GM18861 (cell line): ENCODE results near the gene TTC34.

Experiments used
- ATAC-seq: cut with Tn5 transposase; IDR thresholded peaks from one replicate; pipeline ENCODE4 v1.9.1; 2021; ENCODE audit not compliant: unreplicated experiment

TTC34 gene

DNA sequence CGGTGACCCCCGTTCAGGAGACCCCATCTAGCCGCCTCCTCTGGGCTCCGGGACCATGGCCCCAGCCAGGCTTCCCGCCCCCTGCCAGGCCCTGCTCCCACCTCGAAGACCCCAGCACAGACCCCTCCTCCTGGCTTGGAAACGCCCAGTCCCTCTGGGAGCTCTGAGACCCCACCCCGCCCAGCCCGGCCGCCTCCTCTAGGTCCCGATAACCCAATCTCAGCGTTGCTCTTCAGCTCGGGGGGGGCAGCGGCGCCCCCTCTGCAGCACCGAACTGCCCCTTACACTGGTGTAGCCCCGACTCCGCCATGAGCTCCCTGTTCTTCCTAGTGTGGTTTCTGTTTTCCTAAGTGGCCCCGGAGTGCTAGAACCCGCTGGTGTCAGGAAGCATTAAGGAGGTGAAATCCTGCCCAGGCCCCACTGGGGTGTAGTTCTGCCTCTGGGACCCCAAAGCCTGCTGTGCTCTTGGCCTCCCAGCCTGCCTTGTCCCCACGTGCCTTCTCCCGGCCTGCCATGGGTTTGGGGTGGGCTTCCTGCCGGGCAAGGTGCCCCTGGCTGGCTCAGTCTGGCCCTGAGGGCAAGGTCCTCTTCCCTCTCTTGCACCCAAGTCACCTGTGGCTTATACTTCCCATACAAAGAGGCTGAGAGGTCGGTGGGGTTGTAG, 157.9 kb downstream of the TTC34 start:
- no peak for ATAC-seq

DNA sequence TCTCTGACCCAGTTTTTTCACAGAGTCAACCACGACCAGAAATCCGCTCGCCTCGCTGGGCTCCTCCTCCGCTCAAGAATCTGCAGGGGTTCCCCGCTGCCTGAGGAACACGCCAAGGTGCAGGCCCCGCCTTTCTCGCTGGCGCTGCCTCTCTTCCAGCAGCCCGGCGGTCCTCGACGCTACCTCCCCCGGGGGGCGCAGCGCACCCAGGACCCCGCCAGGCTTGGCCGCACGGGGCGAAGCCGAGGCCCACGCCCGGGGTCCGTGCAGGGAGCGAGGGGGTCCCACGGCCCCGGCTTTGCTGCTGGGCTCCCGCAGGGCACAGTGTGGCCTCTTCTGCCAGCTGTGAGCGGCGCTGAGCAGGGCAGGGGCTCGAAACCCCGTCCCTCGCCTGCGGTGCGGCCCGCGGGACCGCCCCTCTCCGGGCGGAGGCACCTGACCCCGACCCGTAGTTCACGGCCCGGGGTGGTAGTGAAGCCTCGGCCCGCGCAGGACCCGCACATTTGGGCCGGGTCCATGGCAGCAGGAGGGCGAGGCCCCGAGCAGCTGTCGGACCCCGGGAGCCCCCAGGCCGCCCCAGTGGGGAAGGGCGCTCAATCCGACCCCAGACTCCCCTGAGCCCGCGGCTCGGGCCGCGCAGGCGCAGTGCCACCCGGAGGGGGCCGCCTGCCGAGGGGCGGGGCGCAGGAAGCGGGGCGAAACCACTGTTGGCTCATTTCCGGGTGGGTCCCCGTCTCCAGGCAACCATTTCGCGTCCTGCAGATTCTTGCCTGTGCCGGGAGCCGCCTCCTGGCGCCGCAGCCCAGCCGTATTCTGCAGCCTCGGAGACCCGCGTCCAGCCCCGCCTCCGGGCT, 158.7 kb downstream of the TTC34 start:
- ATAC-seq = peak; percentile 60

DNA sequence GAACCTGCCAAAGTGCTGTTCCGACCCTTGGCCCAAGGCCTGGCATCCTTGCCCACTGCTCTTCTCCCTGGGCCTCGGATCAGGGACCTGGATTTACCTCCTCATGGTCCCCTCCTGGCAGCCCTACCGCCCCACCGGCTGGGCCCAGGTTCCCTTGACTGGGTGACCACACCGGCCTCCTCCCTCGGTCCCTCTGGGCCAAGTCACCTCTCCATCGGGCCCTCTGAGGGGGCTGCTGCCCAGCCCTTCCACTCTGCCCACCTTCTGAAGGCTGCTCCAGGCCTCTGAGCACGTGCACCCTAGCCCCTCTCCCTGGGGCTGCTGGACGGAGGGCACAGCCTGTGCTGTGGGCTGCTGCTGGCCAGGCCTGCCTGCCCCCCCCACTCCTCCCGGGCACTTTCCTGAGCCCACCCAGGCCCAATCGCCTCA, 159.3 kb downstream of the TTC34 start:
- ATAC-seq = no peak

DNA sequence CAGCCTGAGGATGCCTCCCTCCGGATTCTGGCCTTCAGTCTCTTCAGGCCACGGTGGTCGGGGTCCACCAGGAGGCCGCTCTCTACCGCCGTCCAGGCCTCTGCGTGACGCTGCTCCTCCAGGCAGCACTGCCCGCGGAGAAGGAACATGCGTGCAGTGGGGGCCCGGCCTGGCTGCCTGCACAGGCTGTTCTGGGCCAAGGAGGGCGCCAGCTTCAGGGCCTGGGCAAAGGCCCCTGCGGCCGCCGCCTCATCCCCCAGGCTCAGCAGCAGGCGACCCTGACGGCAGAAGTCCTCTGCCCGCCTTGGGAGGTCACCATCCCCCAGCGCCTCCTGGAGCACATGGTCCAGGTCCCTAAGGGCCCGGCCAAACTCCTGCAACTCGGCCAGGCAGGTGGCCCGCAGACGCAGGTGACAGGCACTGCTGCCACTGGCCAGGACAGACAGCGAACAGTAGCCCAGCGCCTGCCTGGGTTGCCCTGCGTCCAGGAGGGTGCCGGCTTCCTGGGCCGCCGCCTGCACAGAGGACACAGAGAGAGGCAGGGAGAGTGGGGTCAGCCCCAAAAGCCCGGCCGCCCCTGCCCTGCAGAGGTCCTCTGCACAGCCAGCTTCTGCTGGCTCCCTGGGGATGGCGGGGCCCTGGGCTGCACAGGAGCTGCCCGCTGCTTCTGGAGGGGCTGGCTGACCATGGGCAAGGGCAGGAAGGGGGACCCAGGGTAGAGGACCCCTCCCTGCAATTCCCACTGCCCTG, 159.9 kb downstream of the TTC34 start:
- ATAC-seq = no peak

DNA sequence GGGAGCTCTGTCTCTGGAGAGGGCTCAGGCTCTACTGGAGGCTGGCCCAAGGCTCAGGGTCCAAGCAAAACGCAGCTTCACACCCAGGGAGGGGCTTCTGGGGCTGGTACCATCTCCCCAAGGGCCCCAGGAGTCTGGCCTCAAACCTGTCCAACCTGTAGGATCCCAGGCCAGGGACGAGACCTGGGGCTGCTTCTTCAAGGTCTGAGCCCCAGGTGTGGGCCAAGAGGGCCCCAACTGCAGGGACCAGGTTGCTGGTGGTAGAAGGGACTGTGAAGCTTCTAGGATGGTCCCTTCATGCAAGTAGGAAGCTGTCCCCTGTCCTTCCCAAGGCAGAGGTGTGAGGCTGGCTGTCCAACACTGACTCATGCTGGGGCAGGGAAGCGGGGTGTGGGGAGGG, 160.9 kb downstream of the TTC34 start:
- no peak for ATAC-seq

DNA sequence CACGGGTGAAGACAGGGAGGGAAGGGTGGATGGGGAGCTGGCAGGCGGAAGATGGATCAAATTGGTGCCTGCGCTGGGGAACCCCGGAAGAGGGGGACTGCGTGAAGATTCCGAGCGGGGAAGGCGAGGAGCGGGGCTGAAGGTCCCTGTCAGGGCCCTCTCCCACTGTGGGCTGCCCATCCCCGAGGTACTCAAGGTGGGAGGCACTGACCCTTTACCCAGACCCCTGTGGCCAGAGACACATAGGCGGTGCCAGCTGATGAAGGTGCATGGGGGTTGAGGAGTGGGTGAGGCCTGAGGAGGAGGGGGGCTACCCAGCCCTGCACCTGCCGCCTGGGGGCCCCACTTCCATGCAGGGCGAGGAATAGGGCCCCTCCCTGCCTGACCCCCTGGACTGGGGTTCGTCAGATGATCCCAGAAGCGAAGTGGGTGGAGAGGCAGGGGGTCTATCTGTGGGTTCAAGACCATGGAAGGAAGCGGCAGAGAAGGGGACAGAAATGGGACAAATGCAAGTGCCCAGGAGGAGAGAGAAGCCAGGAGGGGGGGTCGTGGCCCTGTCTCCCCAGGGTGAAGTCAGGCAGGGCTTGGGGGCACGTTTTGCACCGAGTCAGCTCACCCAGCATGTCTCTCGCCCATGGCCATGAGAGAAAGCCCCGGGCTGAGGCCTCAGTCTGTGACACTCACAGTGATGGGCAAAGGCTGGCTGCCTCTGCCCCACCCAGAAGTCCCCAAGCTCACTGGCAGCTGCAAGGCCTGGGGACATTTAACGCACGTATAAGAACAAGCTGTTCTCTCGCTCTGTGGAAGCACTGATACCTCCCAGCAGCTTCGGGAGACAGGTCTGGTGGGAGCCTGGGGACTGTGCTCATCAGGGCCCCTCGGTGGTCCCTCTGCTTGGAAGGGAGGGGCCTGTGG, 161.6 kb downstream of the TTC34 start:
- no peak for ATAC-seq

DNA sequence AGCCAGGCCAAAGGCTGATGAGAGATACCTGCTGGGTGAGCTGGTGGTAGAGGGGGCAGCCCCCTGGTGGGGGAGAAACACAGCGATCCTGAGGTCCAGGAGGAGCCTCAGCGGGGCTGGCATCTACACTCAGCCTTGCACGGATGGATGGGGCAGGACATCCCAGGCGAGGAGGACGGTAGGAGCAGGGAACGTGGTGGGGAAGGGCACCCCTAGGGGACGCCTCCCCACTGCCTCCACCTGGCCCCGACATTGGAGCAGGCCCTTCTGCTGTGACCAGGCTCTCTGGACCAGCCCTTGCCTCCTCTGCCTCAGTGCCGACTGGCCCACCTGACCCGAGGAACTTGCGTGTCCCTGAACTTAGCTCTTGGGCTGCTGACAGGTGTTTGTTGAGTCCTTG, 162.3 kb downstream of the TTC34 start:
- ATAC-seq = no peak

DNA sequence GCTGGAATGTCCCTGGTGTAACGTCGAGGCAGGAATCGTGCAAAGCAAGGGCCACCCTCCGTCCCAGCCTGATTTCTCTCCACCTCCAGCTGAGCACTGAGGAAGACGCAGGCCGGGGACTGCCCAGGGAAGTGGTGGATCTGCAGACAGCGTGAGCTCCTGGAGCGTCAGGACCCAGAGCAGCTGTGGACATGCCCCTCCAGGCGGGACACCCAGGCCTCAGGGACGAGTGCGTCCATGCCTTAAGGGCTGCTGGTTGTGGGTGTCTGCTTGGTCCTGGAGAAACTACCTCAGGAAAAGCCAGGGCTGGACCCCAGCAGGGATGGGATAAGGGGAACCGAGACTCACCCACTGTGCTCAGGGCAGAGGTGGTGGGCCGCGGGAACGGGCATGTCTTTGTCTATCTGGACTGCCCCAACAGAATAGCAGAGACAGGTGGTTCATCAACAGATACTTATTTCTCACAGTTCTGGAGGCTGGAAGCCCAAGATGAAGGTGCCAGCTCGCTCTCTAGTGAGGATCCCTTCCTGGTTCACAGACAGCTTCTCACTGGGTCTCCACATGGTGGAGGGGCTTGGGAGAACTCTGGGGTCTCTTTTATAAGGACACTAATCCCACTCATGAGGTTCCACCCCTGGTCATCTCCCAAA, 162.9 kb downstream of the TTC34 start:
- ATAC-seq = no peak

DNA sequence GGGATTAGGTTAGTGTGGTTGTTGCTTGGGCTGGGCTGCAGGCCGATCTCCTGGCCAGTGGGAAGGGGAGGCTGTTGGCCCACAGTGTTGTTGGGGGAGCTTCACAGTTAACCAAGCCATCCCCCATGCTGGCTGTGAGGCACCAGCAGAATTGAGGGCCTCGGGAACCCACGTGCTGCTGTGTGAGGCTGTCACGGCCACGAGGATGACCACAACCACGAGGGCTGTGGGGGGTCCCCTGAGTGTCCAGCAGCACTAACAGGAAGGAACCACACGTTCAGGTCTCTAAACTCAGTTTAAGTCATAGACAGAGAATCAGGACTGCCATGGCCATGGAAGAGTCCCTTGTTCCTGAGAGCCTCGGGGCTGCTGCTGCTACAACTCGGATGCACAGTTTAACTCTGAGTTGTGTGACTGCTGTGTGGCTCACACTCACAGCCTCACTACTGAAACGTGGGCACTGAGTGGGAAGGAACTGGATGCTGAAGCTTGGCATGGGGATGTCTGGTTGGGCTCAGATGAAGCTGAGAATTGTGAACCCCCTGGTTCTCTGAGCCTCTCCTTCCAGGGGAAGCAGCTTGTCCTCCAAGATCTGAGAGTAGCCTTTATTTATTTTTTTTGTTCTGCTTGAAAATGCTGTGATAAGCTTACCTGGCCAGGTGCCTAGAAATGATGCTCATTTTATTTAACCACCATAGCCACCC, 163.9 kb downstream of the TTC34 start:
- no peak for ATAC-seq

DNA sequence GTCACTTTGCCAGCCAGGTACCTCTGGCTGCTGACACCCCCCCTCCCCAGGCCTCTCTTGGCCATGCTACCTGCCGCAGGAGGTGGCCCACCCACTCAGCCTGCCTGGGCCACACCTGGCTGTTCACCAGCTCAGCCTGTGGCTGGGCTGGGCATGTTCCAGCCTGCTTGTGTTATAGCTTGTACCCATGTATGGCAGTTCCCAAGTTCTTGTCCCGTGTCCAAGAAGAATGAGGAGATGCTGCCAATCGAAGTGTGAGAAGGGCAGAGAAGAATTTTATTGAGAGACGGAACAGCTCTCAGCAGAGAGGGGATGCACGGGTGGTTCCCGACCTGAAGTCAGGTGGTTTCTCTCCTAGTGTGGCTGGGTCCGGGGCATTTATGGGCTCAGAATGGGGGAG, 164.8 kb downstream of the TTC34 start:
- ATAC-seq = no peak

DNA sequence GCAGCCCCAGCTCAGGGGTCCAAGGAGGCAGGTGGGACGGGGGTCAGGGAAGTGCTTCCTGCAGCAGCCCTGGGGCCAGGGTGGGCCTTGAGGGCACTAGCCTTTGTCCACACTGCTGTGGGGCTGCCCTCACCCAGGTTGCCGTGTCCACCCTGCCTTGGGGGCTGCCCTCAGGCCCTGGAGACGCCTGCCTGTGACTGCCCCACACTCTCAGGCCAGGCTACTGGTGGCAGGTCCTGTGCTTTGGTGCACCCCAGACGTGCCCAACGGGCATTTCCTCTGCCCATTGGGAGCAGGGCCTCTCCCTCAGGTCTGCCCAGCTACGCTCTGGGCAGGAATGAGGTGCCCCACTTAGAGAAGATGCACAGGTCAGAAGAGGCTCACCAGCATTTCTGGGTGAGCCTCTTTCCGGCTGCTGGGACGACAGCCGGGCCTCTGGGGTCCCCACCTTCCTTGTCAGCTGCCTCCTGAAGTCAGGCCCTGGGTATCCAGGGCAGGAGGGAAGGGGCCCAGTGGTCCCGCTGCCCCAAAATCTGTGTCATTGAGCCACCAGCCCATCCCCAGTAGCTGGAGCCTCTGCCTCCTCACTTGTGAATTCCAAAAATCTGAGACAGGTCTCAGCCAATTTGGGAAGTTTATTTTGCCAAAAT, 166.0 kb downstream of the TTC34 start:
- no peak for ATAC-seq

DNA sequence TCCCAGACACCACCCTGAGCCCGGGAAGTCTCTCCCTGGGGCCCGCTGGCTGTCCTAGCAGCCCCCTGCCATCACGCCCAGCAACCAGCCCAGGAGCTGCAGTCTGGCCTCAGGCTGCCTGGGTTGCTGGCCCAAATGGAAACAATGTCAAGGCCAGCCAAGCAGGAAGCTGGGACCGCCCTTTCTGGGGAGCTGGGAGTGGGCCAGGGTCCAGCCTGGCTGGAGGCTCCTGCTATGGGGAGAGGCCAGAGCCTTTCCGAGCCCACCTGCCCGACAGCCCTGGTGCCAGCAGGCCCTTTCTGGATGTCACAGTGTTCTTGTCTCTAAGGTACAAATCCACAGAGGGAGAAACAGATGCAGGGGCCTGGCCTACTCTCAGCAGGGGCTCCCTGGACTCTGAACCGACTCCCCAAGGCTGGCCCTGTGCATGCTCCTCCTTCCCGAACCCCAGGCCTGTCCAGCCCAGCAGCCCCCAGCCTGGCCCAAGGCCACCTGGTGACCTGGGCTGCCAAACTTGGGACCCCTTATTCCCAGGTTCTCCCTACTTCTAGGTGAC, 167.5 kb downstream of the TTC34 start:
- no peak for ATAC-seq

DNA sequence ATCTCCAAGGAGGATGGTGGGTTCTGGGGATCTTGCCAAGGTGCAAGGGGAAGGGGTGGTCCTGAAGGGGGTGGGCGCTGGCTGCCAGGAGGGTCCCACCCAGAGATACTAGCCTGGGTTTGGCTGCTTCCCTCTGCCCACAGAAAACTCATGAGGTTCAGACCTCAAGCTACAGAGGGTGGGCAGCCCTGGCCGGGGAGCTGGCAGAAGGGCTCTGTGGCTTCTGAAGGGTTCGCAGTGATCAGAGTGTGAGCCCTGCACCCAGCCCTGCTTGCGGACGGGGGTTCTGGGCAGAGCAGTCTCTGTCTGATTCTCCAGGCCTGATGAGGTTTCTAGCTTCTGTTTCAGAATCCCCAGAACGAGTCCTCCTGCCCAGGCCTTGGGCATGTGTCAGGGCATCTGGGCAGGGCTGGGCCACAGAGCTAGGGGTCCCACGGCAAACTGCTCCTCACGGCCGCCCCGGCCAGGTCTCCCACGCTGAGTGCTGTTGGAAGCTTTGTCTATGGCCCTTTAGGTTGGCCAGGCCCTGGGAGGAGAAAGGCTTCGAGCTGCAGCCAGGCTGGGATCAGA, 168.0 kb downstream of the TTC34 start:
- no peak for ATAC-seq

DNA sequence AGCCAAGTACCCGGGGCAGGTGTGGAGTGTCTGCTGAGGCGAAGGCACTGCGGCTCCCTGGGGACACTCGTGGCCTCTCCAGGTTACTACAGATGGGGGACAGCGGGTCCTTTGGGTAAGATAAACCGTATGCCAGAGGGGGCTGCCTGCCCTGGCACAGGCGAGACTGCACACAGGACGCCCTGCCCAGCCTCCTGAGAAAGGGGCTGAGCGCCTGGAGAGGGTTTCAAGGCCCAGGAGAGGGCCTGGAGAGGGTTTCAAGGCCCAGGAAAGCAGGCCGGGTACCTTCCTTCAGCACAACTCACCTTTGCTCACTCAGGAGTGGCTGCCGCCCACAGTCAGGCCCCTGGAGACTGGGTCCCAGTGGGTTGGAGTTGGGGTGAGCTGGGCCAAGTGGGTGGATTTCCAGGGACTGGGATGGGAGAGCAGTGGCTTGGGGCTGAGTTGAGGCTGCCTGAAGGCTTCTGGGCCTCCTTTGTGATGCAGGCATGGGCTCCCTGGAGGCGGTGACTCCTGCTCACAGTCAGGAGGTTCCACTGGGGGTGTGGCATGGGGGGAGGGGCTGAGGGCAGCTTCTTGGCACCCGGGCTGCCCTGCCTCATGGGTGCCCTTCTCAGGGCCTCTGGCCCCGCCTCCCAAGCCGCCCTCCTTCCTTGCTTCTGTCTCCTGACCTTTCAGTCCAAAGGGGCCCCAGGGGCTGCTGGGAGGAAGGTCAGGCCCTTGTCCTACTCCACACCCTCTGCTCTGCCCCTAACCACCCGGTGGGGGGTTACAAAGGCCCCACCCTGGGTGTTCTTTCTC, 168.7 kb downstream of the TTC34 start, which contains the start of gene MMEL1:
Gene MMEL1 (minus strand): TSS at position 456 of the 801 bp plus-strand sequence. CDS start 3,532 bp downstream, outside the sequence.
- ATAC-seq = no peak

DNA sequence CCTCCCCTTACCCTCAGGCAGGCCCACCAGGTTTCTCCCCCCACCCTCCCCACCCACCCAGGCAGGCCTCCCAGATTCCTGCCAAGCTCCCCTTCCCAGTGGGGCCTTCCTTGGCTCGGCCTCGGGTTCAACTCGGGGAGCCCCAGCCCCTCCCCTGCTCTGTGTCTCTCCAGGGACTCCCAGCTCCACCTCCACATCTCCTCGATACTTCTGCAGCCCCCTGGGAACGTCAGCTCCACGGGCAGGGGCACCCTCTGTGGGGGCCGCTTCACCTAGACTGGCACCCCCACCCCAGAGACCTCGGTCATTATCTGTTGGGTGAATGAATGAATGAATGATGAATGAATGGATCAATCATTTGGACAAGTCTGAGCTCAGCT, 169.5 kb downstream of the TTC34 start:
- ATAC-seq = no peak

DNA sequence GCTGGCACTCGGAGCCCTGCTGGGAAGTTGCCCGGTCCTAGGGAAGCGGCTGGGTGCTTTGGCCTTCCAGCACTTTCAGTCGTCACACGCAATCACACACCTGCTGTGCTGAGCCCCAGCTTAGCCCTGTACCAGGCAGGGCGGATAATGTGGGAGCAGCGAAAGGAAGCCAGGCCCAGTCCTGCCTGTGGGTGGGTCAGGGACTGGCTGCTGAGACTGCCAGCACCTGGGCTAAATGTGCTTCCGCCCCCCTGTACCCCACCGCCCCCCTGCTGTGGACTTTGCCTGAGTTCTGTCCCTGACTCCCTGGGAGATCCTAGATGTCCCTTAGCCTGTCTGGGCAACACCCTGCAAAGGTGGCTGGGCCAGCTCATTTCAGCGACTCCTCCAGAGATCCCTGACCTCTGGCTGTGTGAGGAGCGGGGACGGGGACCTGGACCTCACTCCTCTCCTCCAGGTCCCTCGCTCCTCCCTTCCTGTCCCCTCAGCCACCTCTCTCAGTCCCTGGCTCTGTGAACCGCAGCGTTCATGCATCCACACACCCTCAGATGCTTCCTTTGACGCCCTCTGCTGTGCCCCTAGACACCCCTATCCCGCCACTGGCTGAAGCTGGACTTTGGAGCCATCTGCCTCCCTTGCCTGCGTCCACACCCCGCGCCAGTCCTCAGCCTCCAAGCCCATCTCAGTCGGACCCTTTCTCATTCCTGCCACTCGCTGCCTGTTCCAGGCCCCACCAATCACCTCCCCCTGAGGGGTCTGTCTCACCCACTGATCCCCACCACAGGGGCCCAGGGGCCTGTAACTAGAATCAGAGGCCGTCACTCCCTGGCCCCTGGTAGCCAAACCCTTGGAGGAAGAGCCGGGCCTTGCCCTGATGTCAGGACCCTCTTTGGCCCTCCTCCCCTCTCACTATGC, 170.1 kb downstream of the TTC34 start:
- ATAC-seq = no peak
